ENCODE data around the gene SYT2. TPM values are rescaled to one million over a fixed set of nuclear protein-coding genes. Genes with fewer than 3 reads are reported as not detected.
"Not testable (repeated sequence)": the region's sequence is repeated elsewhere in the genome, so short reads cannot be mapped to it uniquely, and the experiment has no call there.

Gene SYT2
- polyA plus RNA-seq, 1 donor: 2.7 TPM

DNA sequence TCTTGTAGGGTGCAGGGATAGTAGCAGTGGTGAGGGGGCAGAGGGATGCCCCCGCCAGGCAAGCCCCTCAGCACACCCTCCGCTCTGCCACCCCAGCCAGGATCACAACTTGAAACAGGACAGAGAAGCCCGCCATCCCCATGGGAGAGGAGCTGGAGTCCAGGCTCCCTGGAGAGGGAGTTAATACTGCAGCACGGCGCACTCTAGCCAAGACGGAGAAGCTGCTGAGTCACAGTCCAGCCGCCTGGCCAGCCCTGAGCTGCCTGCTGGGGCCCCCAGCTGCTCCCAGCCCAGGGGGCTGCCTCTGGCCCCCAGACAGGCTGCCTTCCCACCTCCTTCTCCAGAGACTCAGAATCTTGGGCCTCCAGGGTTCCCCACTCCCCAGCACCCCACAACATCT lies 87.2 kb downstream of the SYT2 start:
- DNase-seq: no peak

DNA sequence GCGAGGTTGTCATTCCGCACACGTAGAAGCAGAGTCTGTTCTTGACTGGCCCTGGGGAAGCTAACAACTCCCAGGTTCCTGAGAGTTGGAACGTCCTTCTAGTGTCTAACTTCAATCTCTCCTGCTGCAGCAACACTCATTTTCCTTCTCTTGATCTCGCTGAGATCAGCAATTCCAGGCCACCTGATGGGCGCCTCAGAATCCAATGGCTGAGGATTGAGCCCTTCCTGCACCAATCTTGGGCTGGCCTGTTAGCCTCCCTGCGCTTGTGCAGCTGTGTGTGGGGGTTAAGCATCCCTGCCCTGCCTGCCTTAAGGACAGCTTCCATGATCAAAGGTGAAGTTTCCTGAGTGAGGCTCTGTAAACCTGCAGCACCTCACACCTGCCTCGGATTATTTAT lies 87.9 kb downstream of the SYT2 start:
- no peak for DNase-seq

DNA sequence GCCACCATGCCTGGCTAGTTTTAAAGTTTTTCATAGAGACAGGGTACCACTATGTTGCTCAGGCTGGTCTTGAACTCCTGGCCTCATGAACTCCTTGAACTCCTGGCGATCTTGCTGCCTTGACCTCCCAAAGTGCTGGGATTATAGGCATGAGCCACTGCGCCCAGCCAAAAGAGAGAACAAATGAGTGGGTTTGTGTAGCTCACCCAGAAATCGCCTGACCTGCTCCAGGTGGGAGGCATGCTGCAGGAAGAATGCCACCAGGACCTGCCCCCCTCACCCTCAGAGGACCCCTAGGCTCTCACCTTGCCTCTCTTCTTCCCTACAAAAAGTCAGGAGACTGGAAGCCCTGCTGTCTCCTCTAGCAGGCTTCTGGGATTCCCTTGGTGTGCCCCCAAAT lies 88.8 kb downstream of the SYT2 start:
- no peak for DNase-seq

DNA sequence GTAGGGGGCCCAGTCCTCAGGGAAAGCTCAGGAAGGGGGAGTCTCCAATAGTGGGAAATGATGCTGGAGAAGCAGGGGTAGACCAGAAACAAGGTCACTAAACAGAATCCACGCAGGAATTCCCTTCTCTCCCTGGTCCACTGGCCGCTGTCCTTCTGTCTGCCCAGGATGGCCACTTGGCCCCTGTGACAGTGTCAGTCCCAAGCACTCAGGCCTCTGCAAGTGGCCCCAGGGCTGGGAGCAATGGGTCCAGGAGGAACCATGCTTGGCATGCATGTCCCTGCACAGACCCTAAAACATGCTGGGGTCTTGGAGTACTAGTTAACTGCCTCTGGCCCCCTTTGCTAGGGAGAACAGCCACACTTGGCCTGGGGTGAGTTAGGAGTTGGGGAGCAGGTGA lies 90.2 kb downstream of the SYT2 start:
- not testable (repeated sequence) for DNase-seq

DNA sequence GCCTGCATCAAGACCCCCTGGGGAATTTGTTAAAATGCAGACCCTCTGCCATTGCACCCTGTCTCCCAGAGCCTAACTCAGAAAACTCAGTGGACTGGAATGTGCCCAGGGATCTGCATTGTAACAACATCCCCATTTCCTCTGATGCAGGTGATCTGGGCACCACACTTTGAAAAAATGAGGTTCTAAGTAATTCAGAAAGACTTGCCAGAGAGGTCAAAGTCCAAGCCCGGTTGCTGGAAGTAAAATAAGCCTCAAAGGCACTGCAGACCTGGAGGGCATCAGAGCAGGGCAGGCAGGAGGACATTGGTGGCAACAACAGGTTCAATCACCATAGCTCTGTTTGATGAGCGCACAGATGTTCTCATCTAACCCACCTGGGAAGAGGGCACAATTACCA lies 90.7 kb downstream of the SYT2 start:
- DNase-seq: no peak

DNA sequence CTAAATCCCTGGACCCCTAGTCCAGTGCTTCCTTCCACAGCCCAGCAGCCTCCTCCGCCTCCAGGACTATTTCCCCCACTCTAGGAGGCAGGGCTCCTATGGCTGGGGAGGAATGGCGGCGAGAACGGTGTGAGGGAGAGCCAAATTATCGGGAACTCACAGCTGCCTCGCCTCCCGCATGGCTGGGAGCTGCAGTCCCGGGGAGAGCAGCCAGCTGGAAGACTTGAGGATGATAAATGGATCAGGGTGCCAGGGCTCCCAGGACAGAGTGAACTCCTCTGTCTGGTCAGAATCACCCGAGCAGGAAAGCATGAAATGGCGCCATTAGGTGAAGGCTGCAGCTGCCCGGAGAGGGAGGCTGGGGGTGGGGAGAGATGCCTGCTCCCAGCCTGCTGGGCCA lies 91.2 kb downstream of the SYT2 start:
- DNase-seq: not testable (repeated sequence)

DNA sequence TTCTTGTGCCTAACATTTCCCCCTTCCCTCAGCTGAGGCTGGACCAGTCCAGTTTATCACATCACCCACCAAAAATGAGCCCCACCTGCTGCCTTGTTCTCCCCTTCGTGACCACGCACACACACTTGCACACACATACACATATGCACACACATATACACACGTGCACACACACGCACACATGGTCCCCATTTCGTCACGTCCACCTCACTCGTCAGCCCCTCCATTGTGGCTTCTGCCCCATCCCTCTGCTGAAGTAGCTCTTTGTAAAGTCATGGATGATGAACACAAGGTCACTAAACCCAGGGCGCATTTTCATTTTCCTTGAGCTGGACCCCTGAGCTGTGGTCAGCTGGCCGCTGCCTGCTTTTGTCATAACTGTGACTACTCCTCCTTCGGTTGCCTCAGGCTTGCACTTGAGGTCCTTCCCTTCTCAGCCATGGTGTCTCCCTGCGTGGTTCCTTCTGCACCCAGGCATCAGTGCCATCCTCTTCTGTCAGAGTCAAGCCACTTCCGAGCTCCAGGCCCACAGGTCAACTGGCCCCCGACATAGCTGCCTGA lies 93.8 kb downstream of the SYT2 start:
- DNase-seq: no peak

DNA sequence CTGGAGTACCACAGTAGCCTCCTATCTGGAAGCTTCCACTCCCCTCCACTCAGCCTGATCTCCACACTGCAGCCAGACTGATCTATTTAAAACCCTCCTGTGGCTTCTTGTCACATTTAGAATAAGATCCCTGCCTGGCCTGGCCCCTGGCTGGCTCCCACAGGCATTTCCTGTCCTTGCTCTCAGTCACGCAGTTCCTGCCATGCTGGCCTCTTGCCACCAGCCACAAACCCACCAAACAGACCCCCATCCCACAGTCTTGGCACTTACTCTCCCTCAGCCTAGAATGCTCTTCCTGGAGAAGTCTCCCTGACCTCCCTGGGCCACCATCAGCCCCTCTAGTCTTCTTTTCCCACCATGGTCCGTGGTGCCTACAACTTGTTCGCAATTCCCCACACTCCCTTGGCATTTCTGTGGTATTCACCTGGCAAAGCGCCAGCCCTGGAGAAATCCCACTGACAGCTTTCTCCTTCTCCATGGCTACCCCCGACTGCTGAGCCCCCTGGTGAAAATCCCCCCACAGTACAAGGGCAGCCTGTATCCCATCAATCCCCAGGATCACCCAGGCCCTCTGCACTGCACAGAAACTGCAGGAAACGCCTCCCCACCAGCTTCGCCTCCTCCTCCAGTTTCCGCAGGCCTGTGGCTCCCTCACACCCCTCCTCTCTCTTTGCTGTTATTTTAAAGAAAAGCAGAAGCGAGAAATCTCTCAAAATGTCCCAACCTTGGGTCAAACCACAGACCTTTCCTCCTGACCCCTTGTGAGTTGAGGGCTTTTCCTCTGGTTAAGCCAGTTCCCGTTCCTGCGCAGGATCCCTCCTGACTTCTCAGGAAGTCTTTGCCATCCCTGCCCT lies 94.5 kb downstream of the SYT2 start:
- no peak for DNase-seq

DNA sequence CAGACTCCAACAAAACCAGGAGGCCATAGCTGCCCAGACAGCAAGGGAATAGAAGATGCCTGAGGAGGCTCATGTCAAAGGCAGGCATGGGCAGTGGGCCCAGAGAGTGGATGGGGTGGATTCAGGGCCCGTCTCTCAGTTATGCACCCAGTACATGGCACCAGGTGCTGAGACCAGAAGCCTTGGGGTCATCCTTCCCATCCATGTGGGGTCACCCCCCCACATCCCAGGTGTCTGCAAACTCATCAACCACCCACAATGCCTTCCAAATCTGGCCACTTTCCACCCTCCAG lies 95.1 kb downstream of the SYT2 start:
- not testable (repeated sequence) for DNase-seq

DNA sequence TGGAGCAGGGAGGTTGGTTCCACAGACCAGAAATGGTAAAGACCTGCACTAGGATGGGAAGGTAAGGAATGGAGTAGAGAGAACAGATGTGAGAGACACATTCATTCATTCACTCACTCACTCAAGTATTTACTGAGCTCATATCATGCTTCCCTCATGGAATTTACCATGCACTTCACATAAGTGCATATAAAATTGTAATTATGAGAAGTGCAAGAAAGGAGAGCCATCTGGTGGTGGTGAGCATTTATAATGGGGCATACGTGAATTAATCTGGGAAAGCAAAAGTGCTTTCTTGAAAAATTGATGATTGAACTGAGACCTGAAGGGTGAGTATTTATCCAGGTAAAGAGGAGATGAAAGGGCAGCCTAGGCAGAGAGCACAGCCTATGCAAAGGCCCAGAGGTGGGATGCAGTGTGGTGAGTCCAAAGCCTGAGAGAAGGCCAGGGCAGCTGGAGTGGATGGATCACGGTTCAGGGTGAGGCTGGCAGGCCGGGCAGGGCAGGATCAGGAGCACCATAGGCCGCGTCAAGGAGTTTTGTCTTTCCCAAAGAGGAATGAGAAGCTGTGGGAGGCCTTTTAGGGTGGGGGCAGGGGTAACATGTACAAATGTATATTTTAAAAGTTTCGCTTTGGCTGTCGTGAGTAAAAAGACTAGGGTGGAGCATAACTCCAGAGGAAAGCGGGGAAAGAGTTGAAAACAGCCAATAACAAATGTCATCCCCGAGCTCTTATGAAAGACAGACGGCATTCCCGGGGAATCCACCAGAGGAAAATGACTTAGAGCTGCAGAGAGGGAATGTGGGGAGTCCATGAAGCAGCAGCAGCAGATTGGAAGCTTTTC lies 95.7 kb downstream of the SYT2 start:
- not testable (repeated sequence) for DNase-seq

DNA sequence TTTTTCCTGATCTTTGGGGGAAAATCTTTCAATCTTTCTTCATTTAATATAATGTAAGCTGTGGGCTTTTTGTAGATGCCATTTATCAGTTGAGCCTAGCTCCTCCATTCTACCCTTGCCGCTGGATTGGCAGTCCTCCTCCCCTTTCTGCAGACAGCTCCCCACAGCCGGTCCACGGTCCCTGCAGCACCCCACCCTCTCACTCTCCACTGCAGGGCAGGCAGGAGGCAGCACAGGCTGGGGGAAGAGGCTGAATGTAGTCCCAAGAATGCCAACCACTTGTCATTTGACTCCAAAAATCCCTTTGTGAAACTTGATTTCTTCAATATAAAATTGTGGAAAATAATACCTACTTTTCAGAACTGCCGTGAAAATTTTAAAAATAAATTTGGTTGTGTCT lies 96.7 kb downstream of the SYT2 start:
- no peak for DNase-seq

DNA sequence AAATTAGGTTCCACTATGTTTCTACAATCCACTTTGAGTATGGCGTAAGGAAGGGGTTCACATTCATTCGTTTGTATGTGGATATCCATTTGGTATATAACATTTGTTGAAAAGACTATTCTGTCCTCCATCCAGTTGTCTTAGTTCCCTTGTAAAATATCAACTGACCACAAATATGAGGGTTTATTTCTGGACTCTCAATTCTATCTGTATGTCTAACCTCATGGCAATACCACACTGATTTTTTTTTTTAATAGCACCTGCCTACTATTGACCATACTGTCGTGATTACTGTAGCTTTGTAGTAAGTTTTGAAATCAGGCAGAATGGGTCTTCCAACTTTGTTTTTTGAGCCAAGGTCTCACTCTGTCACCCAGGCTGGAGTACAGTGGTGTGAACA lies 98.2 kb downstream of the SYT2 start:
- not testable (repeated sequence) for DNase-seq

DNA sequence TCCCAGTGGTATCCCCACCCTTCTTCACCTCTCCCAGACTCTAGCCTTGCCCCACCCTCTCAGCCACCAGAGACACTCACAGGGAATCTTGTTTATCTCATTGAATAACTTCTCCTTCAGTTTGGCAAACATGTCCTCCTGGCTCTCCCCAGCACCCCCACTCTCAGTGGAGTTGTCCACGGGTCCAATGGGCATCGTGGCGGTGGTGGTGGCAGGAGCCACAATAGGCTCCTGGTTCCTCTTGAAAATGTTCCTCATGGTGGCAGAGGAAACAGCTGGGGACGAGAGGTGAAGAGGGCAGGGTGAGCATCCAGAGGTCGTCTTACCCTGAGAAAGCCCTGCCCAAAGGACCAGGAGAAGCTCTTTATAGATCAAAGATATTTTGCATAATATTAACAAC lies 104.7 kb downstream of the SYT2 start:
- DNase-seq: no peak

DNA sequence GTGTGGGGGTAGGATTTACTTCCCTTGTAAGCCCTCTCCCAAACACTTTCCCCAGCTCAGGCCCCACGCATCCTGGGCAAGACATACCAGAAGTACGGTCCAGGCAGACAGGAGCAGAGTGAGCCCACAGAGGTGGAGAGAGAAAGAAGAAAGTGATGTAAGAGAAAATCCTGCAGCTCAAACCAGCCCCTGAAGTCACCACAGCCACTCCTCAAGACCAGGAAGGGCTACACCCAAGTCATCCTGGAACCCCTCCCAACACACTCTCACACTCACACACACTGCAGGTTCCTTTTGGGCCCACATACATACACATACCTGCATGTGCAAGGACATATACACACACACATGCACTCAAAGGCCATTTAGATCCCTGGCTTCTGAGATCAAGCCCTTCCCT lies 106.8 kb downstream of the SYT2 start:
- no peak for DNase-seq

DNA sequence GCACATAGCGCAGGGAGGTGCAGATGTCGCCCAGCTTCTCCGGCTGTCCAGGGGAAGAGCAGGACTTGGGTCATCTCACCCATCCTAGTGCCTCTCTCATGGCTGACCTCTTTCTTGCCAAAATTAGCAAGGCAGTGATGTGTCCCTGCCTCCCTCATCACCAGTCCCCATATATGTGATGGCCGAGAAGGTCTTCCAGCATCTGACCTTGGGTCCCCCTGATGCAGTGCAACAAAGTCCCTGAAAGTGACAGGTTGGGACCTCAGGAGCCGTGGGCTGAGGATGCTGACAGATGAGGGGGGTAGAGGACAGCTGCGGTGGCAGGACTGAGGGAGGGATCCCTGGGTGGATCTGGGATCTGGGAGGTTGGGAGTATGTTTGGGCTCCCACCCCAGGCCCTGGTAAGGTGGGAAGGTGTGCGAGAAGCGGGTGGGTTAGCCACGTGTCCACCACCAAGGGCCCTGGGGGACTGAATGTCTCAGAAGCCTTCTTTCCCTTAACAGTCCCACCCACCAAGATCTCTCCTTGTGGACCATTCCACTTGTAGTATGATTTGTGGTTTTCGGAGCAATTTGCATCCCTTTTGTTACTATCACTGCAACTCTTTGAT lies 109.7 kb downstream of the SYT2 start:
- DNase-seq: no peak

DNA sequence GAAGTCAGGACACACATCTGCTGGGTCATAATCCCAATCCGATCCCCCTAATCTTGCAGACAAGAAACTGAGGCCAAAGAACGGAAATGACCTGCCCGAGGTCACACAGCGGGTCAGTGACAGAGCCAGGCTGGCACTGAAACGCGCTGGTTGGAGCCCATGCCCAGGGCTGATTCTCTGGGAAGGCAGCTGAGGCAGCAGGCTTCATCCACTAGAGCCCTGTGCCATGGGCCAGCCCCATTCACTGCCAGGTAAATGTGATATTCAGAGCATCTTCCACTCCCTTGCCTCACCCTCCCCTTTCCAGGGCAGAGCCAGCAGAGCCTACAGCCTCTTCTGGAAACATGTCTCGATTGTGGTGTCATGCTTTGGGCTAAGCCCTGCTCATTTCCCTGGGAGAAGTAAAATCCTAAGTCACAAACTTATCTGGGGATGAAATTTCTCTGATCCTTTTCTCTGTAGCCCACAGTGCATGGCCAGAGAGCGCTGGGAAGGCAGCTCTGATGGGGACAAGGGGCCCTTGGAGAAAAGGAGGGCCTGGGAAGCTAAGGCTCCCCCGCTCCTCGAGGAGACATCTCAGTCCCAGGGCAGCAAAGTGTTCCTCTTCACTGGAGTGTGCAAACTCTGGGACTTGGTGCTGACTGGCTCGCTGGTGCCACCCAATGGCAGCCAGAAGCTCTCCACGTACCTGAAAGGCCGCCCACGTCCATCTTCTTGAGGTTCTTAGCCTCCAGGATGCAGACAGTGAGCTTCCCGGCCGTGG lies 110.4 kb downstream of the SYT2 start:
- DNase-seq: no peak

DNA sequence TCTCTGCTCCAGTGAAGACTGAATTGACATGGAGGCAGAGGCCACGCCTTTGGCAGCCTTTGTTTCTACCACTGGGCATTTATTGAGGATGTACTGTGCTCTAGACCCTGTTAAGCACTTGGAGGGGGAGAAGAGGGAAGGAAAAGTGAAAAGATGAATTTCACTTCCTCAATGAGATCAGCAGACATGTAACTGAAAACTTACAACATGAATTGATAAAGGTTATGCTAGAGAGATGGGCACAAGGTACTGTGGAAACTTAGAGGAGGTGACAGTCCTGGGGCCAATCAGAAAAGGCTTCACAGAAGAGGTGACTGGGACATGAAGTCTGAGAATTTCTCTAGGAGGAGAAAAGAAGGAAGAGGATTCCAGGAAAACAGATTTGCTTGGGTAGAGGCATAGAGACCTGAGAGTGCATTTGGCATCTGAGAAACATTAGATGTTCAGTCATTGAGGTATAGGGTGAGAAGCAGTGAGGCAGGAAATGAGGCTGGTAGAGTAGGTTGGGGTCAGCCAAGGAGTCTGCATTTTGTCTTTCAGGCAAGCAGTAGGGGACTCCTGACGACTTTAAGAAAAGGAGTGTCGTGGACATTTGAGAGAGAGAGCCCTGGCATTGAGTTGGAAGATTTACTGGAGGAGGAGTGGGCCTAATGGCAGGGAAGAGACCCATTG lies 113.0 kb downstream of the SYT2 start:
- DNase-seq: no peak

DNA sequence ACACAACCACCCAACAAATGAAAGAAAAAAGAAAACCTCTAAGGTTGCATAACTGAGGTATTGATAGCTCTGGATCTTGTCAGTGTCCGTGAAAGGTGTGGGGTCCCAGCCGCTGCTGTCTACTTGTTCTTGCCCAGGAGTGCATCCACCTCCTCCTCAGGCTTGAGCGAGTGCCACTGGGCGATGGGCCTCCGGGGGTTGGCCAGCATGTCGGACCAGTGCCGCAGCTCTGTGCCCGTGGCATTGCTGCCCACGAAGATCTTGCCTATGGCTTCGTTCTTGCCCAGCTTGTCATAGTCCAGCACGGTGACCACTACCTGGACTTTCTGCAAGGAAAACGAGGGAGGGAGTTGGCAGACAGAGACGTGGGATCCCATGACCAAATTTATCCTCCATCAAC lies 113.6 kb downstream of the SYT2 start:
- no peak for DNase-seq

DNA sequence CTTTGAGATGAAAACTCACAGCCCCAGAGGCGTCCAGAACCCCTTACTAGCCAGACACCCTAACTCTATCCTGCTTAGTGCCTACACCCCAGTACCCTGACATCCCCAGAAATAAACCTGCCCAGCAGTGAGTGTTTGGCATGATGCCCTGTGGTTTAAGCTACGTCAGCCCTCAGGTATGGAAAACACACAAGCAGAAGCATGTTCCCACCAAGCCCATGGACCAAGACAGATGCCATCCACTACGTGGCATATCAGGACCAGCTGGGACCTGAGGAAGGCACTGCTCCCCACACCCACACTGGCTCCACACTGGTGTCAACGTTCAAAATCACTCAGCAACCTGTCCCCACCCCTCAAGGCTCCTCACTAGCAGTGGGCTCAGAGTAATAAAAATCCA lies 116.4 kb downstream of the SYT2 start:
- no peak for DNase-seq

DNA sequence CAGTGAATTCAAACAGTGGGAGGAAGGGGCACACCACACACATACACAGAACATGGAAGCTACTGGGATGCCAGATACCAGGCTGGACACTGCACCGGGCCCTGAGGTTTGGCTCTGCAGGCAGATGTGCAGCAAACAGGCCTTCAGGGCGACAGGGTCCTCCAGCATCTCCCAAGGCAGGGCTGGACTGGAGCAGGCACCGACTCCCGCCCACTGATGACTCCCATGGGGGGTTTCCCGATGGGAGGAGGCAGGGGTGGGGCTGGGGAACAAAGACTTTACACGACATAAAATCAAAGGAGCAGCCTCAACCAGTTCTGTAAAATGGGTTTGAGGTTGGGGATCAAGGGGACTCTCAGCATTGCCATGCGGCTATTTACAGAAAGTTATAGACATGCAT lies 118.1 kb downstream of the SYT2 start:
- no peak for DNase-seq

DNA sequence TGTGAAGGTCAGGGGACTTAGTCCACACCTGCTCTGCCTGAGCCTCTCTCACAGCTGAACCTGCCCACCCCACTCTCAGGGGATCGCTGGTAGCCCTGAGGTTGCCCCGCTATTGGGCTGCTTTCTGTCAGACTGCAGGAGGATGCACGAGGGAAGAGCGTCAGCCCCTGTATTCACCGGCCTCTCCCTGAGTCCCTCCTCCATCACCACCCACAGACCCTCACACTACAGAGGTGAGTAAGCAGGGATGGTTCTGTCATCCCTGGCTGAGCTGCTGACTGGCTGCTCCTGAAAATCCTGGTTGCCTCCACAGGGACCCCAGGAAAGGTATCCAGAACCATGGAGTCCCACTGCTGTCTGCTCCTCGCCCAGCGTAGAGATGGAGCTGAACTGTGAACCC lies 118.7 kb downstream of the SYT2 start:
- DNase-seq: no peak

Measured in left kidney (tissue), 2 donors.